Stimulated activated CD8-positive, alpha-beta memory T cell treated with anti-CD3 and anti-CD28 coated beads, Interleukin-4, amount 100 ng/mL, for 1 hour (primary cell): ENCODE measurements around the gene IFT22.
"Not testable (repeated sequence)": the region's sequence is repeated elsewhere in the genome, so short reads cannot be mapped to it uniquely, and the experiment has no call there.

ENCODE experiments used
- DNase-seq, 2 donors: peaks; one replicate each; pipeline ENCODE4 v3.0.0-alpha.2; 2020; ENCODE audit warnings: low read depth in 2 of 2, low spot score in 1 of 2

Gene IFT22

GRCh38 chr7:101278461-101279292 is 42.9 kb downstream of the IFT22 start:
- no peak for DNase-seq

GRCh38 chr7:101277155-101277554 is 44.5 kb downstream of the IFT22 start:
- DNase-seq: no peak

- DNase-seq: no peak
Measured at GRCh38 chr7:101273206-101273605, 48.4 kb downstream of the IFT22 start.

- no peak for DNase-seq
Measured at GRCh38 chr7:101271021-101271420, 50.6 kb downstream of the IFT22 start.

- DNase-seq: no peak
Measured at GRCh38 chr7:101269664-101270063, 51.9 kb downstream of the IFT22 start.

GRCh38 chr7:101265622-101266516 is 55.7 kb downstream of the IFT22 start:
- no peak for DNase-seq

GRCh38 chr7:101264102-101264706 is 57.4 kb downstream of the IFT22 start:
- DNase-seq: not testable (repeated sequence)
